8988T (cell line): ENCODE measurements around the gene DEK.
"Not testable (repeated sequence)": the region's sequence is repeated elsewhere in the genome, so short reads cannot be mapped to it uniquely, and the experiment has no call there.

ENCODE experiments used
- DNase-seq: peaks from one replicate; pipeline ENCODE4 v3.0.0; 2011

DEK gene, protein sequence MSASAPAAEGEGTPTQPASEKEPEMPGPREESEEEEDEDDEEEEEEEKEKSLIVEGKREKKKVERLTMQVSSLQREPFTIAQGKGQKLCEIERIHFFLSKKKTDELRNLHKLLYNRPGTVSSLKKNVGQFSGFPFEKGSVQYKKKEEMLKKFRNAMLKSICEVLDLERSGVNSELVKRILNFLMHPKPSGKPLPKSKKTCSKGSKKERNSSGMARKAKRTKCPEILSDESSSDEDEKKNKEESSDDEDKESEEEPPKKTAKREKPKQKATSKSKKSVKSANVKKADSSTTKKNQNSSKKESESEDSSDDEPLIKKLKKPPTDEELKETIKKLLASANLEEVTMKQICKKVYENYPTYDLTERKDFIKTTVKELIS

DNA sequence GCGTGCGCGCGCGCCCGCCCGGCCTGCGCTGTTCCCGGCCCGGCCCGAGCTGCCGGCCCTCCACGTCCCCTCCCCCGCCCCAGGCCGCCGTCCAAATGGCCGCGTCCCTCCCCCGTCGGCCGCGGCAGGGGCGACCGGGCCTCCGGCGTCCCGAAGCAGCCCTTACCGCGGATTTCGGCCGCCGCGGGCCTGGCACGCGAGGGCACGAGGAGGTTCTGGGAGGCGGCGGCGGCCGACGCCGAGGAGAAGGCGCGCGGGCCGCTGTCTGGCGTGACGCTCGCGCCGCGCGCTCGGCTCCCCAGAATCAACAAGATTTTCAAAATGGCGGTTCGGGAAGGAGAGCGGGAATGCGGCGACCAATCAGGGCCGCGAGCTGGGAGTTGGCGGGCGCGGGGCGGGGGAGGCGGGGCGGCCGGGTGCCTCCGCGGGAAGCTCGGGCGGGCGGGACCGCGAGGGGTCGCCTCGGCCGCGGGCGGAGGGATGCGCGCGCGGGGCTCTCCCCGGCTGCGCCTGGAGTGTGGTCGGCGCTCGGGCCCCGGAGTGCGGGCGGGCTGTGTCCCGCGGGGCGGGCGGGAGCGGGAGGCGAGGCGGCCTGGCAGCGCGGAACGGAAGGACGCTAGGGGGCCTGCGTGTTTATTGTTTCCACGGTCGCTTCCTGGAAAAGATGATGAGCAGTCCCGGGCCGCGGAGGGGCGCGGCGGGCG is at the start of gene DEK:
Gene DEK, minus strand, starts transcription at position 312 of the 704 bp plus-strand sequence. CDS start 543 bp downstream, outside the sequence.
- DNase-seq, result peak; percentile 85

DNA sequence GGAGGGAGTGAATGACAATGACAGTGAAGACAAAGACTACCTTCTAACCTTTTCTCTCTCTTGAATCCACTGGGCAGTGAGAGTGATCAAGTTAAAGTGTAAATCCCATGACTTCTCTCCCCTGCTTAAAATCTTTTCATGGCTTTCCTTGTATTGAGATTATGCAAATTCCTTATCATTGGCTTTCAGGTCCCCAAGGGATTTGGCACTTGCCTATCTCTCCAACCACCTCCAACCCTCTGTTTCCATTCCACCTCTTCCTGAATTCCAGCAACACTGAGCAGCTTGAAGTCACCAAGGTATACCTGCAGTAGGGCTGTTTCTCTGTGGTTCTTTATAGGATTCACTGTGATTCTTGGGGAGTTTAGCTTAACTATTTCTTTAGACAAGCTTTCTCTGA is 48.0 kb upstream of the DEK start:
- DNase-seq, result no peak

DNA sequence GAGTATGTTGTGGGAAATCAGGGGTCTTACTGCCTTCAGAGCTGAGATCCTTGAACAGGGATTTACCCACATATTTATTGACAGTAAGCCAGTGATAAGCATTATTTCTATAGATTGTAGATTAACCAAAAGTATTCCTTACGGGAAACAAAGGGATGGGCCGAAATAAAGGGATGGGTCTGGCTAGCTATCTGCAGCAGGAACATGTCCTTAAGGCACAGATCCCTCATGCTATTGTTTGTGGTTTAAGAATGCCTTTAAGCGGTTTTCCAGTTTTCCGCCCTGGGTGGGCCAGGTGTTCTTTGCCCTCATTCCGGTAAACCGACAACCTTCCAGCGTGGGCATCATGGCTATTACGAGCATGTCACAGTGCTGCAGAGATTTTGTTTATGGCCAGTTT is 45.7 kb upstream of the DEK start:
- not testable (repeated sequence) for DNase-seq

DNA sequence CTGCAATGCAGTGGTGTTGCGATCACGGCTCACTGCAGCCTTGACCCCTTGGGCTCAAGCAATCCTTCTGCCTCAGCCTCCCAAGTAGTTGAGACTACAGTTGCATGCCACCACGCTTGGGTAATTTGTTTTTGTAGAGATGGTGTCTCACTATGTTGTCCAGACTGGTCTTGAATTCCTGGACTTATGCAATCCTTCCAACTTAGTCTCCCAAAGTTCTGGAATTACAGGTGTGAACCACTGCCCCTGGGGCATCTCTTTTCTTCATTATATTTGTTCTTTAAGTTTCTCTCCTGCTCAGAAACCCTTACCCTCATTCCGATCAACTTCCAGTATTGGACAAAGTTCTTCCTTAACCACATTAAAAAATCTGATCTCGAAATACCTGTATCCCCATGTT is 44.7 kb upstream of the DEK start:
- no peak for DNase-seq

DNA sequence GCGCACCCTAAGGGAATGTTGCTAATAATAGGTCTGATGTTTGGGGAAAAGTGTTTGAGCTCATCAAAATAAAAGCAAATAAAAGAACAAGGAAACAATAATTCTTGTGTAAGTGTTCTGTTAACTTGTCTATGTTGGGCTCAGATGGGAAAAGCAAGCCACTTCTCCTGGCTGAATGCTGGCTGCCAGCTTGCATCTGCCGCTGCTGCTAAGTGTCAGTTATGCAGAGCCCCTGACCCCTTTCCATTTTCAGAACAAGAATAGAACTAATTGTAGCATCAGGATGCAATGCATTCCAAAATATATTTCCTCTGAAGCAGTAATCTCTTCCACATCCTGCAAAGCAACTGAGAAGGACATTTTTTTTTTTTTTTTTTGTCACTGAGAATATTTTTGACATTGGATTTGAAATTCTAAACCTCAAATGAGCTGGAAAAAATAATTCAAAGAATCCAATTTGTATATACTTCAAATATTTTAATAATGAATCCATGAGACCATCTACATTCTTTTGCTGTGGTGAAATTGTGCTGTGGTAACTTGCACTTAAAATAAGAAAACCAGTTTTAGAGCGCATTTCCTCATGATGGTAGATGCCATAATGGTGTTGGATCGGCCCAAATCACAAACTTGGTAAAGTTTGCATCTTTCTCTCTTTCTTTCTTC is 43.9 kb upstream of the DEK start:
- no peak for DNase-seq

DNA sequence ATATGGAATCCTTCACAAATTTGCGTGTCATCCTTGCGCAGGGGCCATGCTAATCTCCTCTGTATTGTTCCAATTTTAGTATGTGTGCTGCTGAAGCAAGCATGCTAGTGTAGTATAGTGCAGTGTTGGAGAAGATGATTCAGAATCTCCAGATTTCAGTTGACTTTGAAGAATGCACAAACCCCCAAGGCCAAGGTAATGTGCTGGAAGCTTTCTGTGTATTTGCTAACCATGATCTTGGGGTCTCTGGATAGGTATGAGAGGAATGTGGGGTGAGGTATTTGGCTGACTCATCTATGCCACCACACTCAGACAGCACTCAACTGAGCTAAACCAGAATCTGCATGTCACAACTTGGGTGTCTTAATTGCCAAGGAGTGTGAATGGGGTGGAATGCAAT is 42.6 kb upstream of the DEK start:
- no peak for DNase-seq

DNA sequence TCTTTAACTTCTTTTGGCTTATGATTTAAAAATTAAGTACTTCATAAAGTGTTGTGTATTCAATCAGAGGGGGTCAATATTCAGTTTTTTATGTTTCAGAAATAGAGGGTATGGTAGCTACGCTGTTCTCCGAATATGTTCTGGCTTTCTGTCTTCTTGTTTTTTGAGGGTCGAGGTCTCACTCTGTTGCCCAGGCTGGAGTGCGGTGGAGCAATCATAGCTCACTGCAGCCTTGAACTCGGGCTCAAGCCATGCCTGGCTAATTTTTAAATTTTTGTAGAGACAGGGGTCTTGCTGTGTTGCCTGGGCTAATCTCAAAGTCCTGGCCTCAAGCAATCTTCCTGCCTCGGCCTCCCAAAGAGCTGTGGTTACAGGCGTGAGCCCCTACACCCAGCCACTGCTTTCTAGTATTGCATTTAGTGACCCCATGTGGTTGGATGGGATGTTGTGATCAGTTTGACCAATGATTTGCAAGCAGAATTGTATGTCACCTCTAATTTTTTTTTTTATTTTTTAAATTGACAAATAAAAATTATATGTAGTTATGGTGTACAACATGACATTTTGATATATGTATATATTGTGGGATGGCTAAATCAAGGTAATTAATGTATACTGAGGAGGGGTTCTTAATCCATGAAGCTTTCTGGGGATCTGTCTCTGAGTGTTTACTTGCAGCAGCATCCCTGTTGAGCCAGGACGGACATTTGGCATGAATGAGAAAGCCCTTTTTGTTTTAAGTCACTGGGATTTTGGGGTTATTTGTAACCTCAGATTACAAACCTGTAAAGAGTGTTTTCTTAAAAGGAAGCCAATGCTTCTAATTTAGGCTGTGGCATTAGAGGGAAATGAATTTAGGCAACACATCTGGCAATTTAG is 38.5 kb upstream of the DEK start:
- DNase-seq, result no peak

DNA sequence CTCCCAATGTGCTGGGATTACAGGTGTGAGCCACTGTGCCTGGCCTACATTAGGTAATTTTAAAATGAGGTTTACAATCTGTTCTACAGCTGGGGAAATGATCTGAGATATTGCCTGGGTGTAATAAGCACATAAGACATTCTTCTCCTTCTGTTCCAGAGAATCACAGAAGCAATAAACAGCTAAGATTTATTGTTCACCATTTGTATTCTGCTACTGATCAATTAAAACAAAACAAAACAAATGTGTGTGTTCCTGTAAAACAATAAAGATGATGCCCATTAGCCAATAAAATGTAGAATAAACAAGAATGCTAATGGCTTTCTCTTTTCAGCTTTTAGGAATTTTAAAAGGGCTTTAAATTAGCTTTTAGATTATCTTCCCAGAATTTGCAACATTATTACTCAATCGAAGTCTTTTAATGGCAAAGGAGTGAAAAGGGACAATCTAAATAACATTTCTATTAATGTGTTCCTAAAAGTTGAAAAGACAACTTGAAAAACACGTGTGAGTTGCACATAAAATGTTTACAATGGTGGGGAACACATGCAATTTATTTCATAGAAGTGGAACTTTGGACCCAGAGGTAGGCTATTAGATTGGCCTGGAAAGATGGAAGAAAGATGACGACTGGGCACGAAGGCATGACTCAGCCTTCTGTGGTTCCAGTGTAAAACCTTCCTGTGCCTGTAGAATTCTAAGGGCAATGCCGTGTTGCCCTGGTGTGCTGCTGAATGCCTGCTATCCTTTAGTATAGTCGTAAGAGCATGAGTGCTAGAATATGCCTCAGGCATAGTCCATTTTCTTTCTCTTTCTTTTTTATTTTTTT is 29.0 kb upstream of the DEK start:
- DNase-seq, result no peak

DNA sequence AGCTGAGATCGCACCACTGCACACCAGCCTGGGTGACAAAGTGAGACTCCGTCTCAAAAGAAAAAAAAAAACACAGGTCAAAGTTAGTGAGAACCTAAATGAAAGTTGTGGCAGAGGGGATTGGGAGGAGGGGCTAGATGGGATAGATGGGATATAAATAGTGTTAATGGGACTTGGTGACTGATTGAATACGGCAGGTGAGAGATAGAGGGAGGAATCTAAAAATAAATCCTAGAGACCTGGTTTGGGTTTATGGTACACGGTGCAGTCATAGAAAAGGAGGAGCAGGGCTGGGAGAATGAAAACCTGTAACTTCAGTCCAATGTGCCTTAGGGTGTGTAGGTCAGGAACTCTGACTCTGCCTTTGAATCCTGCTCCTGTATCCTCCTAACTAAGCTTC is 25.0 kb upstream of the DEK start:
- no peak for DNase-seq

DNA sequence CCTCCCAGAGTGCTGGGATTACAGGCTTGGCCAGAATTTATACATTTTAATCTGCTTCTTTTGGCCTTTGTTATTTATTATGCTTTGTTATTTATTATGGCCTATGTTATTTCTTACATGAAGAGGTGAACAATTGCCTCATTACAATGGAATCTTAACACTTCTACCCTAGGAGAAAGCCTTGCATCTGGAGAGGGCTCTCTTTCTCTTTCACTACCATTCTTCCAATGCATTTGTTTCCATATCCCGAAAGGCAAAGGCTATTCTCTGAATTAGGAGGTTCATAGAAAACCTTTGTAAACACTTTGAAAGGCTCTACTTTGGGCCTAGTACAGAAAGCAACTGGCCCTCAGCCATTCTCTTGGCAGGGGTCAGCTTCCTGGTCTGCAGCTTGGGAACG is 19.9 kb upstream of the DEK start:
- no peak for DNase-seq

DNA sequence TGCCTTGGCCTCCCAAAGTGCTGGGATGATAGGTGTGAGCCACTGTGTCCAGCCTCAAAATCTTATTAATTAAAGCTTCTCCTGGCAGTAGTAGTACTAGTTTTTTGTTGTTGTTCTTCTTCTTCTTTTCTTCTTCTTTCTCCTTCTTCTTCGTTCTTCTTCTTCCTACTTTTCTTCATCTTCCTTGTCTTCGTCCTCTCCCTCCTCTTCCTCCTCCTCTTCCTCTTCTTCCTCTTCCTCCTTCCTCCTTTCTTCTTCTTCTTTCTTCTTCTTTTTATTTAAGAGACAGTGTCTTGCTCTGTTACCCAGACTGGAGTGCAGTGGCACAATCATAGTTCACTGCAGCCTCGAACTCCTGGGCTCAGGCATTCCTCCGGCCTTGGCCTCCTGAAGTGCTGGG is 17.2 kb upstream of the DEK start:
- no peak for DNase-seq

DNA sequence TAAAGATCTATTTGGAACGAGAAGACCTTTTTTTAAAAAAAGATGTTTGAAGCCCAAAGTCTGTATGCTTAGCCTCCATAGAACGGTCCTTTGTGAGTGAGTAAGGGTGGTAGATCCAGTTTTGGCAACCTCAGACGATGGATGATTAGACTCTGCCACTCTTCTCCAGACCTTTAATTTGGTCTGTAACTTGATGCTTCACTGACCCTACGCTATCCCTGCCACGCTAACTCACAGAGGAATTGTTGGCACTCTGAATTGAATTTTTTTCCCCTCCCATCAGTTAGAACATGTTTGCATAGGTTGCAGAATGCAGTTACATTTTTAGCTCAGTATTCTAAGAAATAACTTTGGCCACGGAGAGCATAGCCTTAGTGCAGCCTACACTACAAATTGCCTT is 15.8 kb upstream of the DEK start:
- no peak for DNase-seq

DNA sequence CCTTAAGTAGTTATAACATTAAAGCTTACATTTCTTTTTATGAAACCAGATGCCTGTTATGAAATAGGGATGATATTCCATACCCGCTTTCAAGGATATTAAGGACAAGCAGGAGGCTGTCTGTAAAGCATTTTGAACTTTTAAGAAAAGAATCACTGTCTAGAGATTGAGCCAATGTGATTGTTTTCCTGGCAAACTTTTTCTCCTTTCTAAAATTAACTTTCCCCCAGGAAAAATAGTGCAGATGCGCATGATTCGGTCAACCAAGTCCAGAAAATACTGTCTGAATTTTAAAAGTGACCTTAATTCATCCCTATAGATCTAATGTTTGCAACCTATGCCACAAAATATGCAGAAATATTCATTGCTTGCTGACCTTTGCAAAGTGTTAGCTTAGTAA is 15.1 kb upstream of the DEK start:
- DNase-seq, result no peak

DNA sequence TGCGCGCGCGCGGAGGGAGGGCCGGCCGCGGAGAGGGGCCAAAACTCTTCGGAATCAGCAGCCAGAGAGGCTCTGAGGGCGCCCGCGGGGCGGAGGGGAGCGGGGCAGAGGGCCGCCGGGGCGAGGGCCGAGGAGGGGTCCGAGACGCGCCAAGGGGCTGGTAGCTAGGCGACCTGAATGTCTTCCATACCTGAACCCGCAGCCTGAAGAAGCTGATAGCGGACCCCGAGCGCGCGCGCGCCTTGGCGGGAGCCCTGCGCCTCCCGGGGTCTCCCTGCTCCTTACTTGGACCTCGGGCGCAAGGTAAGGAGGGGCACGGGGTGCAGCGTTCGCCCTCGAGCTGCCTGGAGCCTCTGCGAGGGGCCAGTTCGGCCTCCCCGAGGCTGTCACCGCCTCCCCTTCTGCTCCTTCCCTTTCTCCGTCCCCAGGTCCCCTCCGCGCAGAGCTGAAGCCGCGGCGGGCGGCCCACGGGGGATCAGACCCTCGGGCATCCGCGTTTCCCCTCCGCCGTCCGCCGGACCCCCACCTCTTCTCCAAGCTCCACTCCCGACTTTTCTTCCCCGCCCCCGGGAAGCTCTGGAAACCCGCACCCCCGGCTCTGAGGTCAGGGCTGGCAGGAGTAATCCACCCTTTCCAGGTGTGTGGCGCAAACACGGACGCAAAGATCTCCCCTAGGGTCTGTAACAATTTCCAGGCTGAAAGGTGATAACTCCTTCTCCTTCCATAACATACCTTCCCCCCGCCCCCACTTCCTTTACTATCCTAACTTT is 13.1 kb upstream of the DEK start:
- no peak for DNase-seq

DNA sequence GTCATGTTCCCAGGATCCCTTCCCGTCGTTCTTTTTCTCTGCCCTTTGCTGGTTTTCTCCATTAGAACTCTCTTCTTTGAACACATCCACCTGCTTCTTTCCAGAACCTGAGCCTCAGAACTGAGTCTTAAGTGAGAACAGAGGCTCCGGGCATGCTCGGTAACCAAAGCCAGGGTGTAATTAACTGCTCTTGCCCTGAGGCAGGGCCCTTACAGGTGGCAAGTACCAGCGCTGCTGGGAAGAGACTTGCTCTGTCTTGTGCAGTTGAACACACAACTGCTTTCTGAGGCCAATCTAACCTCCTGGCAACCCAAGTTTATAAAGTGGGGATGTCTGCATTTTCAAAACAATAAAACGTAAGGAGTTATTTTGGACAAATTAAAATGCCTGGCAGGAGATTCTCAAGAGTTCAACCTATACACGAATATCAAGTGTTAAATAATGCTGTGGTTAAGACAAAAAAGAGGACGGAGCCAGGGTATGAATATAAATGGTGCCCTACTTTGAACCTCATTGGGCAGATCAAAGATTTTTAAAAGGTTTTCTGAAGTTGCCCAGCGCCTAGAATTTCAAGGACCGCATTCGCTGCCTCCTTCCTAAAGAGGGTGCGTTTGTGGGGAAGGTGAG is 12.4 kb upstream of the DEK start:
- DNase-seq, result no peak

DNA sequence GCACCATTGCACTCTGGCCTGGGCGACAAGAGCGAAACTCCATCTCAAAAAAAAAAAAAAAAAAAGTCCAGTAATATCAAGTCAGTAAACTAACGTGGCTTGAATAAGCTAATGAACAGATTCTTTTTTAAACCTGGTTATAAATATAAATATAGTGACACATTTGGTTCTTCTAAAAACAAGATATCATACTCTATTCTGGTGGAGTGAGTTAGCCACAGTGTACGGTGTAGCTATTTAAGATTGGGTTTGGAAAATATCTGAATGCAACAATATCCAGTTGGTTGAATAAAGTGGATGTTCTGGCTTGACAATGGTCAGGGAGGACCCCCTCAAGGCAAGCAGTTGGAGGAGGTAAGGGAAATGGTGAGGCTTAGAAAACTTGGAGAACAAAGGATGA is 5.9 kb upstream of the DEK start:
- no peak for DNase-seq

DNA sequence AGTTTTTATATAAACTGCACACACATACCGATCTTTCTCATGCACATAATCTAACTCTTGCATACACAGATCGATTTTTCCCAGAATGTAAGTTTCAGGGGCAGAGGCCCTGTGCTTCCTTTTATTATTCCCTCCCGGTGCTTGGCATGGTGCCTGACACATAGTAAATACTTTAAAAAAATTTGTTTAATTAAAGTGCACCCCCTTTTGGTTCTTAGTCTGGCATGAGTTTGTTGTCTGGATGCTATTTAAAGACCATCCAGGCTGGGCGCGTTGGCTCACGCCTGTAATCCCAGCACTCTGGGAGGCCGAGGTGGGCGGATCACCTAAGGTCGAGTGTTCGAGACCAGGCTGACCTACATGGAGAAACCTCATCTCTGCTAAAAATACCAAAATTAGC is 5.4 kb upstream of the DEK start:
- DNase-seq, result no peak

DNA sequence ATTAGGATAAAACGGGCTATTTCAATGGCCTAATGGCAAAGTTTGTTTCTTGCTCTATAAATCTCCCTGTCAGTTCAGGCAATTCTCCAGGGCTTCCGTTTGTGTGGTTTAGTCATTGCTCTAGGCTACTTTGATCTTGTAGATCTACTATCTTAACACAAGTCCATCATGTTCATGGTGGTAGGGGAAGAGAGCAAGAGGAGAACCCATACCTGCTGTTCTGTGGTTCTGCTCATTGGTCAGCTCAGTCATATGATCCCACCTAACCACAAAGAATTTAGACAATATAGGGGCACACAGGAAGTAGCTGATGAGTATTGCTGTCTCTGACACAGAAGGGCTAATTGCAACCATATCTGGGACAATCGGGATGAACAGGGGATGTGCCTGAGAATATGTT is 4.9 kb upstream of the DEK start:
- no peak for DNase-seq

DNA sequence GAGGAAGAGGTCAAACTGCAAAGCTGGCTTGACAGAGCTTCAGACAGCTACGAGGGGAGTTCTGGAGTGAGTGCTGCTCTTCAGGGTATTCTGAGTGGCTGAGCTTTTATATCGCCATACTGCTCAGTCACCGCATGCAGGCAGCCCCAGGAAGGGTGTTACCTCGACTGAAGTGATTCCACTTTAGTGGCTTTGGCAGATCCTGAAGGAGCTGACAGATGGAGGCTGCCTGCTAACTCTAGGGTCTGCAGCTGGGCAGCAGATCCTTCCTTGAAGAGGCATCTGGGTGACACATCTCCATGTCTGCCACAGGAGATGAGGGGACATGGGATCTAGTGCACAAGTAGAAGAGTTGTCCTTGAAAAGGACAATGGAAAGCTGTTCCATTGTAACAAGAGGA is 3.7 kb upstream of the DEK start:
- no peak for DNase-seq

DNA sequence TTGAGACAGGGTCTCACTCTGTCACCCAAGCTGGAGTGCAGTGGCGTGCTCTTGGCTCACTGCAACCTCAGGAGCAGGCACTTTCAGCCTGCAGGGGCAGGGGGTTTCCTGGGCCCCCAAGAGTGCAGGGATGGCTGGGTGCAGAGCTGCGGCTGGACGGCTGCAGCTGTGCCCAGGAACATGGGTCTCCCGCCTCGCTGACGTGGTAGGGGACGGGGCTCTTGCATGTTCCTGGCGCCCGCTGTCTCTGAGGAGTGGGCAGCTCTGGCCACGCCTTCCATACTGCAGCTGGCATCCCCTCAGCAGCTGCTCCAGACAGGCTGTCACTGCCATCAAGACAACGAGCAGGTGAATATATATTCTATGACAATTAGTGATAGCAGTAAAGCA is 2.2 kb upstream of the DEK start:
- no peak for DNase-seq
